ENCODE measurements around the gene GABBR1. TPM values are rescaled to one million over a fixed set of nuclear protein-coding genes. Genes with fewer than 3 reads are reported as not detected.

GABBR1 gene
- total RNA-seq, 1 experiment from 2014 or later, result 146 TPM

DNA sequence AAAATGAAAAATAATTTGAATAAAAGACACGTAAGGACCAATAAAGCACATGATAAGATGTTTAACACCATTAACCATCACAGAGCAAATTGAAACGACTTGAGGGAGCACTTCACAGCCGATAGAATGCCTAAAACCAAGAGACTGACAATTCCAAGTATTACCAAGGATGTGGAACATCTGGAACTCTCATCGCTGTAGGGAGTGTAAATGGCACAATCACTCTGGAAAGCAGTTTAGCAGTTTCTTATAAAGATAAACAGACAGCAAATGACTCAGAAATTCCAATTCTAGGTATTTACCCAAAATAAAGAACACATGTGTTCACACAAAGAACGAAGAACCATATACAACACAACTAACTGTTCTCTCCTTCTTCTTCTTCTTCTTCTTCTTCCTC lies 65.0 kb downstream of the GABBR1 start:
- DNase-seq, result no peak
- WGBS (ENCODE audit: extremely low coverage, insufficient read length, low lambda C conversion rate), result no CpG with 5 or more reads among the region's 5 CpGs
- Histone ChIP-seq H2AK5ac (ENCODE audit: insufficient read length, low read length) (no peak overlapping the region), H3K18ac (ENCODE audit: insufficient read length, low read depth, low read length) (no peak overlapping the region), H4K5ac (ENCODE audit: insufficient read length, low read depth, low read length) (no peak overlapping the region), H2AFZ (ENCODE audit: low read length) (no peak overlapping the region), H2BK120ac (ENCODE audit: low read depth, low read length, poor library complexity, severe bottlenecking) (no peak overlapping the region), H2BK12ac (ENCODE audit: insufficient read length, low read depth, low read length) (no peak overlapping the region), H4K91ac (ENCODE audit: insufficient read length, low read depth, low read length) (no peak overlapping the region), H3K14ac (ENCODE audit: insufficient read depth, low read length) (no peak overlapping the region), H4K8ac (replicated peaks; ENCODE audit: insufficient read length, low read depth, low read length) (no peak overlapping the region), H3K79me2 (ENCODE audit: insufficient read depth, low read length) (no peaks in the 10 kb centered on the region), H2BK20ac (ENCODE audit: low read depth, low read length, poor library complexity, severe bottlenecking) (no peak overlapping the region), H4K20me1 (ENCODE audit: control insufficient read depth, insufficient read depth, insufficient read length) (no peaks in the 10 kb centered on the region), H3K79me1 (ENCODE audit: insufficient read depth, low read depth, low read length, poor library complexity, severe bottlenecking) (no peaks in the 10 kb centered on the region), H3K27ac (ENCODE audit: insufficient read length, low read depth, low read length) (no peak overlapping the region), H3K4ac (ENCODE audit: low read depth, low read length) (no peak overlapping the region), H3K27me3 (ENCODE audit: insufficient read depth, low read length) (no peaks in the 10 kb centered on the region), H3K4me1 (ENCODE audit: insufficient read depth, low read length) (no peaks in the 10 kb centered on the region), H3K9me3 (ENCODE audit: control insufficient read depth, low read depth, low read length) (no peaks in the 10 kb centered on the region), H3K23ac (ENCODE audit: insufficient read length, low read depth, low read length) (no peak overlapping the region), H3K23me2 (ENCODE audit: insufficient read length, low read depth, low read length, poor library complexity, severe bottlenecking) (no peaks in the 10 kb centered on the region), H3K9ac (ENCODE audit: extremely low read depth, insufficient read length, low read length) (no peak overlapping the region), H3K4me2 (ENCODE audit: insufficient read depth, insufficient read length, low read length) (no peak overlapping the region), H2BK15ac (ENCODE audit: low read depth, low read length) (no peak overlapping the region), H3K56ac (ENCODE audit: insufficient read length, low read depth, low read length) (no peak overlapping the region), H2BK5ac (ENCODE audit: insufficient read length, low read length) (no peak overlapping the region), H3T11ph (ENCODE audit: low read length) (no peak overlapping the region)
- Mint-ChIP-seq H3K9me3 (no peaks in the 10 kb centered on the region), H3K27ac (no peak overlapping the region), H3K4me3 (no peak overlapping the region), H3K4me1 (no peaks in the 10 kb centered on the region), H3K27me3 (ENCODE audit: low read depth) (peaks cover 8% of the 10 kb centered on the region), H3K36me3 (ENCODE audit: insufficient read depth in 1 of 3, low read depth in 3 of 3) (no peaks in the 10 kb centered on the region)
- TF ChIP-seq CTCF (conservative IDR thresholded peaks at IDR 0.05), result no peak
